Measurements from ENCODE around the gene CD53.

- no peak for TF ChIP-seq POLR2A (IDR thresholded peaks at IDR 0.05)
- no peak for TF ChIP-seq CTCF (IDR thresholded peaks at IDR 0.05)
Observed at GRCh38 chr1:110870721-110871388, 2.1 kb upstream of the CD53 start.

All from body of pancreas (tissue), 4 donors.